IPS DF 6.9 (cell line): ENCODE results near the gene PKHD1.
A peak's percentile ranks its signal among the peaks of the same experiment; 100 is the strongest.
"Not testable (repeated sequence)": the region's sequence is repeated elsewhere in the genome, so short reads cannot be mapped to it uniquely, and the experiment has no call there.

Experiments used
- DNase-seq: peaks from one replicate; pipeline ENCODE4 v3.0.0-alpha.2; 2013; ENCODE audit warnings: low read depth, low spot score
- H3K27ac ChIP-seq: one replicate; pipeline ENCODE4 v1.5.1; 2013; ENCODE audit warnings: low read length, control low read depth
- H3K27me3 ChIP-seq: 2 replicates; pipeline ENCODE4 v1.6.1; 2013; ENCODE audit warnings: mild to moderate bottlenecking, low read length; ENCODE audit not compliant: control insufficient read depth, insufficient read depth
- H3K36me3 ChIP-seq: 2 replicates; pipeline ENCODE4 v1.6.1; 2013; ENCODE audit warnings: low read length; ENCODE audit not compliant: control insufficient read depth, insufficient read depth
- H3K4me1 ChIP-seq: 2 replicates; pipeline ENCODE4 v1.6.1; 2013; ENCODE audit warnings: low read length; ENCODE audit not compliant: control insufficient read depth, insufficient read depth
- H3K4me3 ChIP-seq: 2 replicates; pipeline ENCODE4 v1.5.1; 2013; ENCODE audit warnings: mild to moderate bottlenecking, low read length
- H3K9me3 ChIP-seq: 2 replicates; pipeline ENCODE4 v1.6.1; 2013; ENCODE audit warnings: low read length, inconsistent platforms; ENCODE audit not compliant: control insufficient read depth, insufficient read depth
- WGBS: extraction: QIAGEN DNeasy Blood & Tissue Kit; methylation state at CpG from one replicate; pipeline ENCODE4 v1.1.7; 2013; ENCODE audit warnings: mixed read lengths, missing lambda C conversion rate; ENCODE audit not compliant: insufficient read length, insufficient coverage; 5-methylcytosine and 5-hydroxymethylcytosine counted together

PKHD1 gene

DNA sequence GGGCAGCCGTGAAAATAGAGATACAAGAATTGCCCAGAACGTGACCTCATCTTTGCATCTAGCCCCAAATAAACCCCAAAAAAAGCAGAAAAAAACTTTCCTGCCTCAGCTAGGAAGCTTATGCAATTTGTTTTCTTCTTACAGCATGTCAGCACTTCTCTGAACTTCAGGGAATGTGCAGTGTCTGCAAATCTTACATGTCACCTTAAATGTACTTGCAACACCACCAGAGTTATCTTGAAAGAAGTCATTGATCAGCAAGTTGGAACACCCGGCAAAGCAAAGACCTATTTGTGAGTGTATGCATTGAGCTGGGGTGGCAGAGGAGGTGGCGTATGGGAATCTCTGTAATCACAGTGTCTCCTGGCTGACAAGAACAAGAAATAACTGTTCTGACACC lies 123.4 kb downstream of the PKHD1 start:
- no peak for DNase-seq
- Histone ChIP-seq H3K27me3 (no peaks in the 10 kb centered on the region), H3K36me3 (no peaks in the 10 kb centered on the region), H3K4me3 (no peak overlapping the region), H3K27ac (no peak overlapping the region), H3K9me3 (no peaks in the 10 kb centered on the region), H3K4me1 (no peaks in the 10 kb centered on the region)
- WGBS: no CpG with 5 or more reads among the region's 4 CpGs

DNA sequence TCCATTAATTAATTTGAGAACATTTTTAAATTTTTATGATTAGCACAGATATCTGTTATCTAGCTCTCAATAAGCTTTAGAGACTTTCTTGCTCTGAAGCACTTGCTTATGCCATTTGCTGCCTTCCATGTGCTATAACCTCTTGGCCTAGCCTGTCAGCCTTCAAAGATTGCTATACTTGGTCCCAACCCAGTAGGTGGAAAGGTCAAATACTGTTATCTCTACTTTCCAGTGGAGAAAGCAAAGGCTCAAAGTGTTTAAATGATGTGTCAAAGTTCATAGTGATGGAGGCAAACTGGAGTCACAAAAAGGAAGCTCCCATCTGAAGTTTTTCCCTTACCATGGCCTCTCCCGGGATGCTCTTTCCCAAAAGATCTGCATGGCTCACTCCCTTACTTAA lies 125.1 kb downstream of the PKHD1 start:
- no CpG with 5 or more reads among the region's 1 CpG for WGBS
- Histone ChIP-seq H3K27ac (no peak overlapping the region), H3K36me3 (no peaks in the 10 kb centered on the region), H3K4me3 (no peak overlapping the region), H3K27me3 (no peaks in the 10 kb centered on the region), H3K4me1 (no peaks in the 10 kb centered on the region), H3K9me3 (no peaks in the 10 kb centered on the region)
- no peak for DNase-seq

DNA sequence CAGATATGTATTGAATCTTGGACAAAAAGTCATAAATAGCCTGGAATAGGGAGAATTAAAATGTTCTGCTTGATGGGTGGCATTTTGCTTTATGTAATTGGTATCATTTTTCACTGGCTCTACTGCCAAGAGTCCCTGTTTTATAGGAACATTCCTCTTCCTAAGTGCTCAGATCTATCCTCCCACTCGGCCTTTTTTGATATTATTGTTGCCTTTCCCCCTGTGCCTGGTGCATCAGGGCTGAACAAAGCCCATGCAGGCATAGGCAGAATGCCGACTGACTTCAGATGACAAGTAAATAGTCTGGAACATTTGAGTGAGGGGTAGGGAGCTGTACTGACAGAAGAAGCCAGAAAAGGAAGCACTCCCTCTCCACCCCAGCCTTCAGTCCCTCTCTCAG lies 127.0 kb downstream of the PKHD1 start:
- no peaks in the 10 kb centered on the region for H3K36me3 ChIP-seq
- no peak for DNase-seq
- H3K27ac ChIP-seq: no peak overlapping the region
- H3K4me3 ChIP-seq: no peak overlapping the region
- WGBS: no CpG with 5 or more reads among the region's 2 CpGs
- no peaks in the 10 kb centered on the region for H3K27me3 ChIP-seq
- H3K4me1 ChIP-seq: no peaks in the 10 kb centered on the region
- no peaks in the 10 kb centered on the region for H3K9me3 ChIP-seq

DNA sequence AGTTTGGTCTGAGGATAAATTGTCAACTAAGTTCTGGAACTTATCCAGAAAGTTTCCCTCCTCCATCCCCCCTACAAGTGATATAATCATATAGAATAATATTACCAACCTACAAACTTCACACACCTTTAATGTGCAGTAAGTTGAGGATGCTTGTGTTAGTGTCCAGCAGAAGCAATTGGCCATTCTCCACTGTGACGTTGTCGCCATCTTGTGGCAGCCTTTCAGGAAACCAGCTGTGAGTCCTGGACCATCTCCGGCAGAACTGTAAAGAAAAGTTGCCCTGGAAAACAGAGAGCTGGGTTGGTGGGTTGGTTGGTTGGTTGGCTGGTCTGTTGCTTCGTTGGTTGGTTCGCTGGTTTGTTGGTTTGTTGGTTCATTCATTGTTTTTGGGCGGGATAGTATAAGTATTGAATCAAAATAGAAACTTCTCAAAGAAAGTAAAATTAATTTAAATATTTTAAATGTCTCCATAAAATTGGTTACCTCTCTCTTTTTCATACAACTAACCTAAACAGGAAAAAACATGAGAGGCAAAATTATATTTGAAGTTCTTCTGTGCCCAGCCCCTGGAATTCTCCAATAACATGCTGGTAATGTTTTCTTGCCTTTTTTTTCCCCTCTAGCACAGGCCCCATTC lies 127.5 kb downstream of the PKHD1 start:
- H3K27me3 ChIP-seq: no peaks in the 10 kb centered on the region
- DNase-seq: peak; percentile 64
- no peaks in the 10 kb centered on the region for H3K36me3 ChIP-seq
- H3K4me1 ChIP-seq: no peaks in the 10 kb centered on the region
- no peak overlapping the region for H3K27ac ChIP-seq
- no peak overlapping the region for H3K4me3 ChIP-seq
- WGBS: no CpG with 5 or more reads among the region's 6 CpGs
- H3K9me3 ChIP-seq: no peaks in the 10 kb centered on the region

DNA sequence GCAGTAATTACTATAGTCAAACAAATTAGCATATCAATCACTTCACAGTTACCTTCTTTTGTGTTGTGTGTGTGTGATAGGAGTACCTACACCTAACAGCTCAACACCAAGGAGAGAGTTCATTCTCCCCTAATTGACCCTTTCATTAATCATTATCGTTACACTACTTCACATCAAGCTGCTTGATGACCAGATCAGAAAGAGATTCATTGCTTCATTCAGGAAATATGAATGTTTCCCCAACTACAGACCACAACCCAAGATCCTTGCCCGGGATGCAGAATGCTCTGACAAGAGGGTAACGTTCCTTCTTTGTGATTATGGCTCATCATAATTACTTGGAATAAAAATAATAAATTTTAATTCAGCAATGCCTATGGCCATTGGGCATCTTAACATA lies 132.7 kb downstream of the PKHD1 start:
- no CpG with 5 or more reads among the region's 3 CpGs for WGBS
- no peaks in the 10 kb centered on the region for H3K36me3 ChIP-seq
- H3K27me3 ChIP-seq: no peaks in the 10 kb centered on the region
- no peaks in the 10 kb centered on the region for H3K9me3 ChIP-seq
- no peak overlapping the region for H3K4me3 ChIP-seq
- no peak for DNase-seq
- H3K4me1 ChIP-seq: no peaks in the 10 kb centered on the region
- H3K27ac ChIP-seq: no peak overlapping the region

DNA sequence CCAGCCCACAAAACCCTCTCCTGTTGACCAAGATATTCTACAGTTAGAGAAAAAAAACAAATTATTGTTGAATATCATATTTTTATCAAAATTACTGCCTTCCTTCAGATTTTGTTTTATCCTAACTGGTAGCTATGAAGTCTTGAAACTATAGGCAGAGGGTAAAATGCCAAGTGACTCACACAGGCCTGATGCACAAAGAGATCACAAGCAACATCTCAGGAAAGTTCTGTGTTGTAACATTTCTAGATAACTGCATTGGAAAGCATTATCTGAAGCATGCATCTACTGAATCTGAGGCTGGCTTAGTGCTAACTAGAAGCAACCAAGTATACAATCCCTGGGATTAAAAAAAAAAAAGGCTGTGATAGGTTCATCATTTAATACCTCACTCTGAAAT lies 134.2 kb downstream of the PKHD1 start:
- H3K27me3 ChIP-seq: no peaks in the 10 kb centered on the region
- H3K4me1 ChIP-seq: no peaks in the 10 kb centered on the region
- H3K4me3 ChIP-seq: no peak overlapping the region
- no peaks in the 10 kb centered on the region for H3K9me3 ChIP-seq
- H3K27ac ChIP-seq: no peak overlapping the region
- no peak for DNase-seq
- no peaks in the 10 kb centered on the region for H3K36me3 ChIP-seq

DNA sequence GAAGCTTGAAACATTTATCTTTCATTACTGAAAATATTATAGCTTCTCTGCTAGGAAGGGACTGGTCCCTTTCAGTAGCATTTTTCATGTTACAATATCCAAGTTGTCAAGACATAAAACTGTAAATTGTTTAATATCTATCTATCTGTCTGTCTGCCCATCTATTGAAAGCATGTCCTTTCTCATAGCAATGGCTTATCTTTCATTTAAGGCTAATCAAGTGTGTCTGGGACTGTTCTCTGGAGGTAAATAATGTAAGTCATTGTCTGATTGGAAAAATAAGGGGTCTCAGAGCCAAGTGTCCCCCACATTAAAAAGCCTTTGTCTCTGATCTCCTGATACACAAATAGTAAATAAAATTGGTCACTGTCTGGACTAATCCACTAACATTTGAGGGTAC lies 135.5 kb downstream of the PKHD1 start:
- Histone ChIP-seq H3K36me3 (no peaks in the 10 kb centered on the region), H3K9me3 (no peaks in the 10 kb centered on the region), H3K27me3 (no peaks in the 10 kb centered on the region), H3K4me1 (no peaks in the 10 kb centered on the region), H3K4me3 (no peak overlapping the region), H3K27ac (no peak overlapping the region)
- DNase-seq: no peak

DNA sequence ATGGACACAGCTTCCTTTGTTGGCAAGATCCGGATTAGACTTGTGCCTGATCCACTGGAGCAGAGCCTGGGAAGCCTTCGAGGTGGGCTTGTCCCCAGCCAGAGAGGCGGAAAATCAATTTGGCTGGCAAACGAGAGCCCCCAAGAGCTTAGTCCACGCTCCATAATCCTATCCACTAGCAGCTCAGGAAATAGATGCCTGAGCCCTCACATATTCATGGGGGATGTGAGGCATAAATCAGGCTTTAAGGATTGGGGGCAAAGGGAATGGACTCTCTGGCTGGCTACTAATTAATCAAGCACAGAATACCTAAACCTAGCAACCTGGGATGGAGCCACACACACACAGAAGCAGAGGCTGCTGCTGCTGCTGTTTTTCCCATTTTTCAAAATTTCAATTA lies 137.9 kb downstream of the PKHD1 start:
- no CpG with 5 or more reads among the region's 5 CpGs for whole genome bisulfite sequencing
- Histone ChIP-seq H3K9me3 (no peaks in the 10 kb centered on the region), H3K36me3 (no peaks in the 10 kb centered on the region), H3K4me1 (no peaks in the 10 kb centered on the region), H3K27me3 (no peaks in the 10 kb centered on the region), H3K4me3 (no peak overlapping the region), H3K27ac (no peak overlapping the region)
- DNase-seq: no peak

DNA sequence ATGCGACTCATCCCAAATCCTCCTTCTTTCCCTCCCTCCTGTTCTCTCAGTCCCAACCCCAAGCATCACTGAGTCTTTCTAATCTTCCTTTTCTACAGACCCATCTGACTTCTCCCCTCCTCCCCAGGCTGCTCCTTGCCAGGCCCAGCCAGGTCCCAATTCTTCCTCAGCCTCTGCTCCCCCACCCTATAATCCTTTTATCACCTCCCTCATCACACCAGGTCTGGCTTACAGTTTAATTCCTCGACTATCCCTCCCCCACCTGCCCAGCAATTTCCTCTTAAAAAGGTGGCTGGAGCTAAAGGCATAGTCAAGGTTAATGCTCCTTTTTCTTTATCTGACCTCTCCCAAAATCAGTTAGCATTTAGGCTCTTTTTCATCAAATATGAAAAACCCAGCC lies 147.7 kb downstream of the PKHD1 start:
- H3K27ac ChIP-seq, H3K36me3 ChIP-seq, DNase-seq, H3K4me1 ChIP-seq, H3K9me3 ChIP-seq, H3K27me3 ChIP-seq, H3K4me3 ChIP-seq: not testable (repeated sequence)
- WGBS: no CpG with 5 or more reads among the region's 2 CpGs

DNA sequence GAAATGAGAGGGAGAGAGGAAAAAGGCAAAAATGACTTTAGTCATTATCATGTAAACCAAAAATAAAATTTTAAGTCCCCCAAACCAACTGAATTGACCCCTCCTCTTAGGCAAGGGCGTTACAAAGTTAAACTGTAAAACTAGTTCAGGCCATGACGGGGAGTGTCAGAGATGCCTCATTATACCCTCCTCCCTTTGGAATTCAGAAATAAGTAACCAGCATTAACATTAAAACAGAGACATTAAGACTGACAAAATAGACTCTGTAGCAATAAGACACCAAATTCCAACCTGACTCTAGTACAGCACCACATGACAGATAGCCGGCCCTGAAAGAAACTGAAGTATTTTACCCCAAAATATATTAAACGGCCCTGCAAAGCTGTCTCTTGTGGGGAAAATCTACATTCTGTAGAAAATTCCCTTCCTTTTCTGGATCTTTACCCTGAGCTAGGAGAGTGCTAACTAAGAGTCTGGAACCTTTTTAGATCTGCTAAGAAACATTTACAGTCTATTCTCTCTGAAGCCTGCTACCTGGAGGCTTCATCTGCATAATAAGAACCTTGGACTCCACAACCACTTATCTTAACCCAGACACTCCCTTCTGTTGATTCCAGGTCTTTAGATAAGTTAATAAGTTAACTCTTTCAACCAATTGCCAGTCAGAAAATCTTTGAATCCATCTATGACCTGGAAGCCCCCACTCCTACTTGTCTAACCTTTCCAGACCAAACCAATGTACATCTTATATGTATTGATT lies 150.7 kb downstream of the PKHD1 start:
- no peaks in the 10 kb centered on the region for H3K4me1 ChIP-seq
- no peak overlapping the region for H3K4me3 ChIP-seq
- no peak overlapping the region for H3K27ac ChIP-seq

DNA sequence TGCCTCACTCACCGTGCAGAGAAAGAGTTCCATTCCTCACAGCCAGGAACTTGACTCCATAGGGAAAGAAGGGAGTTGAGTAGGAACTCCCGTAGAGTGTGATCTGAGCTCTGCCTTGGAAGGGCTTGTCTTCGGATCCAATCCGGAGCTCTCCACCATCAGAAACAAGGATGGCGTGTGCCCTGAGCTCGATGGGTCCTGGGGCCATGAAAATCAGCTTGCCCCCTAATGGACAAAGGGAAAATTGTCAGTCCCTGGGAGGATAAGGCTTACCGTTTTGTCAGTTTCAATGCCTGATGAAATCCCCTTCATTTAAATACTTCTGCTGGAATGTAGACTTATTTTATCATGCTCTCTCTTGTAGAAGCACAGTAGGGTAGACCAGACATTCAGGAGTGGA lies 153.3 kb downstream of the PKHD1 start:
- Histone ChIP-seq H3K27ac (no peak overlapping the region), H3K4me3 (no peak overlapping the region), H3K27me3 (no peaks in the 10 kb centered on the region), H3K9me3 (no peaks in the 10 kb centered on the region), H3K4me1 (no peaks in the 10 kb centered on the region), H3K36me3 (no peaks in the 10 kb centered on the region)
- peak; percentile 37 for DNase-seq
- WGBS: no CpG with 5 or more reads among the region's 7 CpGs

More for the DNA sequence above, 150.7 kb downstream of the PKHD1 start:
- DNase-seq: no peak
- Histone ChIP-seq H3K27me3 (no peaks in the 10 kb centered on the region), H3K9me3 (no peaks in the 10 kb centered on the region), H3K36me3 (no peaks in the 10 kb centered on the region)
- no CpG with 5 or more reads among the region's 4 CpGs for WGBS
